Heart left ventricle (tissue), 16 donors: ENCODE measurements around the gene MAMDC2. TPM values are rescaled to one million over a fixed set of nuclear protein-coding genes. Genes with fewer than 3 reads are reported as not detected.

ENCODE experiments used
- ATAC-seq, 4 donors: fragments of 200-7000 bp; cut with Tn5 transposase; one replicate each; pipeline ENCODE4 v1.9.1; 2020 to 2022; ENCODE audit warnings: moderate library complexity in 4 of 4, mild to moderate bottlenecking in 3 of 4, moderate number of reproducible peaks in 1 of 4
- DNase-seq, 5 donors: peaks; one replicate each; pipeline ENCODE4 v3.0.0-alpha.2; 2020
- H3K27ac ChIP-seq, 12 donors: fragments of 200-600 bp; sonication (generic) in 4 of 12; one replicate each; pipeline versions ENCODE4 v1.5.0 to v1.8.0; 2016 to 2022; ENCODE audit warnings: mild to moderate bottlenecking in 2 of 12
- H3K27me3 ChIP-seq, 9 donors: fragments of 200-600 bp; sonication (generic) in 2 of 9; one replicate each; pipeline versions ENCODE4 v1.5.1 to v1.8.0; 2016 to 2022; ENCODE audit warnings: mild to moderate bottlenecking in 3 of 9
- H3K36me3 ChIP-seq, 9 donors: fragments of 200-600 bp; sonication (generic) in 2 of 9; one replicate each; pipeline versions ENCODE4 v1.5.0 to v1.8.0; 2018 to 2022; ENCODE audit warnings: mild to moderate bottlenecking in 2 of 9
- H3K4me1 ChIP-seq, 12 donors: fragments of 200-600 bp; sonication (generic) in 4 of 12; one replicate each; pipeline versions ENCODE4 v1.5.0 to v1.8.0; 2016 to 2022; ENCODE audit warnings: mild to moderate bottlenecking in 3 of 12
- H3K4me3 ChIP-seq, 12 donors: fragments of 200-600 bp; sonication (generic) in 4 of 12; one replicate each; pipeline versions ENCODE4 v1.5.0 to v1.8.0; 2017 to 2022; ENCODE audit warnings: mild to moderate bottlenecking in 9 of 12, moderate library complexity in 4 of 12
- H3K9me3 ChIP-seq, 12 donors: fragments of 200-600 bp; sonication (generic) in 4 of 12; one replicate each; pipeline versions ENCODE4 v1.5.0 to v1.8.0; 2016 to 2022; ENCODE audit warnings: mild to moderate bottlenecking in 1 of 12
- CTCF ChIP-seq, 12 donors: fragments of 200-600 bp; sonication (generic) in 4 of 12; IDR thresholded peaks; one replicate each; pipeline versions ENCODE4 v1.5.0 to v1.8.0; 2018 to 2022; ENCODE audit warnings: antibody characterized with exemption in 12 of 12, mild to moderate bottlenecking in 5 of 12
- POLR2A ChIP-seq, 2 donors: fragments of 450-650 bp; IDR thresholded peaks; one replicate each; pipeline ENCODE4 v1.6.1; 2017; ENCODE audit warnings: antibody characterized with exemption in 2 of 2, mild to moderate bottlenecking in 2 of 2, moderate library complexity in 2 of 2
- WGBS, 4 donors: extraction: QIAGEN DNeasy Blood & Tissue Kit in 2 of 4; methylation state at CpG; one replicate each; pipeline versions ENCODE4 v1.1.5 to v1.1.7; 2013 to 2018; 5-methylcytosine and 5-hydroxymethylcytosine counted together
- intact Hi-C, 10 donors: fragments of 100-400 bp; cut with DNase I; formaldehyde crosslinking; loops; one replicate each; pipeline versions ENCODE4 v1.11.1 to v1.14.2; 2022
- polyA plus RNA-seq, 2 donors: library from polyadenylated mRNA; stranded (reverse); fragments of 200-250 nt; gene quantifications; one replicate each; pipeline ENCODE4 v1.2.3, GENCODE V29; 2013
- total RNA-seq, 9 donors: library from RNA; depleted of rRNA in 2 of 9; stranded (reverse); fragments of >200 nt in 2 of 9; fragmentation: NEBNext Ultra II Directional in 3 of 9; extraction: Animal tissue kit (Norgen Biotek cat#: 25700) in 3 of 9; gene quantifications; one replicate each; pipeline versions ENCODE4 v1.1.0 to v1.2.4, GENCODE V29; 2016 to 2023
- donor health status: ischemic (EF 13 %, LVEDD 7.1; RV severe dilation, severe dysfunction).
- donor health status: healthy with polysubstance abuse.
- donor health status: DM: no; HTN: yes; CAD: no.
- donor health status: DM: no; HTN: no; CAD: no.
- donor health status: ischemic (EF 25% LVEDD 6.9; RV normal size, moderate dysfunction).
- donor health status: ischemic (EF 25% LVEDD 5.7; RV mildly dilated, moderate dysfunction).
- donor health status: healthy.
- donor health status: DM: yes; HTN: yes; CAD: no.
- donor health status: ischemic (EF 35%, LVEDD 5.7; RV mildly dilated, moderate dysfunction).
- donor health status: nonischemic (EF 11% LVEDD 7.7; RV severe dilation, severe dysfunction).
- donor health status: DM: yes; HTN: yes; CAD: no.
- donor health status: PGD.
- donor health status: ischemic (EF 29% LVEDD 5.4; RV normal size, mild dysfunction).
- donor health status: nonischemic (EF 23%, LVEDD 6.1; RV moderate dilation, normal function).

Gene MAMDC2
- total and polyA plus RNA-seq, 11 donors: 2.5 to 23.9 (median 5.1) TPM

GRCh38 chr9:70060148-70060882 is 16.7 kb downstream of the MAMDC2 start:
- H3K4me1 ChIP-seq: peaks cover 0 to 50% (median 2%) of the 10 kb centered on the region in 12 donors
- no peak for DNase-seq
- H3K4me3 ChIP-seq: no peak overlapping the region
- no peak for ATAC-seq
- H3K27ac ChIP-seq: peak overlapping the region in 1 of 12 donors; percentile 92
- H3K36me3 ChIP-seq: no peaks in the 10 kb centered on the region
- H3K27me3 ChIP-seq: no peaks in the 10 kb centered on the region
- WGBS, 4 donors: 48 to 64% (median 56%) methylated on average over 3 of the region's 3 CpGs
- H3K9me3 ChIP-seq: no peaks in the 10 kb centered on the region
- no peak for TF ChIP-seq POLR2A (IDR thresholded peaks at IDR 0.05)
- no peak for TF ChIP-seq CTCF (IDR thresholded peaks at IDR 0.05)
- intact Hi-C loops: no loop called here

GRCh38 chr9:70060883-70061507 is 17.3 kb downstream of the MAMDC2 start:
- TF ChIP-seq CTCF (IDR thresholded peaks at IDR 0.05): no peak
- no peak for TF ChIP-seq POLR2A (IDR thresholded peaks at IDR 0.05)
- DNase-seq (no peak), ATAC-seq (no peak)
- H3K4me3 ChIP-seq: no peak overlapping the region
- no peaks in the 10 kb centered on the region for H3K36me3 ChIP-seq
- H3K27ac ChIP-seq: peak overlapping the region in 1 of 12 donors; percentile 92
- H3K4me1 ChIP-seq: peaks cover 0 to 45% (median 2%) of the 10 kb centered on the region in 12 donors
- H3K9me3 ChIP-seq: no peaks in the 10 kb centered on the region
- intact Hi-C loops: no loop called here
- no peaks in the 10 kb centered on the region for H3K27me3 ChIP-seq

- Histone ChIP-seq H3K27me3 (no peaks in the 10 kb centered on the region), H3K27ac (peak overlapping the region in 1 of 12 donors; percentile 92), H3K9me3 (no peaks in the 10 kb centered on the region), H3K4me1 (peaks cover 0 to 41% (median 2%) of the 10 kb centered on the region in 12 donors), H3K4me3 (no peak overlapping the region), H3K36me3 (no peaks in the 10 kb centered on the region)
- ATAC-seq: peak in 3 of 4 donors; percentile 49 to 61 (median 52)
- DNase-seq: peak in 1 of 5 donors; percentile 39
- 66 to 81% (median 78%) methylated on average over 1 of the region's 1 CpG for WGBS, 4 donors
- intact Hi-C loops: no loop called here
- no peak for TF ChIP-seq POLR2A (IDR thresholded peaks at IDR 0.05)
- TF ChIP-seq CTCF (IDR thresholded peaks at IDR 0.05): no peak
These were observed 18.1 kb downstream of the MAMDC2 start for GRCh38 chr9:70061776-70062175.

- H3K27me3 ChIP-seq: no peaks in the 10 kb centered on the region
- TF ChIP-seq POLR2A (IDR thresholded peaks at IDR 0.05) (no peak), CTCF (IDR thresholded peaks at IDR 0.05) (no peak)
- H3K27ac ChIP-seq: peak overlapping the region in 2 of 12 donors; percentile 10 to 92
- no peak for ATAC-seq
- no peak overlapping the region for H3K4me3 ChIP-seq
- intact Hi-C loops: no loop called here
- H3K4me1 ChIP-seq: peaks cover 0 to 38% (median 6%) of the 10 kb centered on the region in 12 donors
- WGBS, 4 donors: 79 to 90% (median 81%) methylated on average over 1 of the region's 1 CpG
- DNase-seq: no peak
- no peaks in the 10 kb centered on the region for H3K36me3 ChIP-seq
- no peaks in the 10 kb centered on the region for H3K9me3 ChIP-seq
These were observed 20.8 kb downstream of the MAMDC2 start for GRCh38 chr9:70064496-70064895.
